ENCODE data around the gene DNAJC1.
"Not testable (repeated sequence)": the region's sequence is repeated elsewhere in the genome, so short reads cannot be mapped to it uniquely, and the experiment has no call there.

Gene DNAJC1

GRCh38 chr10:22003177-22003963 is at the start of gene DNAJC1:
TSS of gene DNAJC1 (minus strand) at chr10:22003730. CDS start at chr10:22003434, 296 bp downstream.
- DNase-seq (ENCODE audit: low spot score) = peak; percentile 95

GRCh38 chr10:22053048-22053447 is 49.5 kb upstream of the DNAJC1 start:
- DNase-seq (ENCODE audit: low spot score) = no peak

- no peak for DNase-seq (ENCODE audit: low spot score)
Measured at GRCh38 chr10:22049635-22050034, 46.1 kb upstream of the DNAJC1 start.

GRCh38 chr10:22047812-22048211 is 44.3 kb upstream of the DNAJC1 start:
- DNase-seq (ENCODE audit: low spot score) = no peak

- no peak for DNase-seq (ENCODE audit: low spot score)
Measured at GRCh38 chr10:22043327-22043633, 39.8 kb upstream of the DNAJC1 start.

- no peak for DNase-seq (ENCODE audit: low spot score)
Measured at GRCh38 chr10:22042557-22043326, 39.2 kb upstream of the DNAJC1 start.

- no peak for DNase-seq (ENCODE audit: low spot score)
Measured at GRCh38 chr10:22034333-22034732, 30.8 kb upstream of the DNAJC1 start.

- DNase-seq (ENCODE audit: low spot score) = not testable (repeated sequence)
Measured at GRCh38 chr10:22032268-22032667, 28.7 kb upstream of the DNAJC1 start.

- DNase-seq (ENCODE audit: low spot score) = no peak
Measured at GRCh38 chr10:22030421-22030820, 26.9 kb upstream of the DNAJC1 start.

GRCh38 chr10:22029445-22030236 is 26.1 kb upstream of the DNAJC1 start:
- DNase-seq (ENCODE audit: low spot score) = peak; percentile 20

GRCh38 chr10:22027364-22028238 is 24.1 kb upstream of the DNAJC1 start:
- DNase-seq (ENCODE audit: low spot score) = no peak

GRCh38 chr10:22026287-22026686 is 22.8 kb upstream of the DNAJC1 start:
- DNase-seq (ENCODE audit: low spot score) = no peak

- DNase-seq (ENCODE audit: low spot score) = no peak
Measured at GRCh38 chr10:22023508-22023907, 20.0 kb upstream of the DNAJC1 start.

GRCh38 chr10:22022257-22023032 is 18.9 kb upstream of the DNAJC1 start:
- peak; percentile 63 for DNase-seq (ENCODE audit: low spot score)

- not testable (repeated sequence) for DNase-seq (ENCODE audit: low spot score)
Measured at GRCh38 chr10:22021144-22021543, 17.6 kb upstream of the DNAJC1 start.

GRCh38 chr10:22017283-22018020 is 13.9 kb upstream of the DNAJC1 start:
- no peak for DNase-seq (ENCODE audit: low spot score)

- no peak for DNase-seq (ENCODE audit: low spot score)
Measured at GRCh38 chr10:22016046-22016705, 12.6 kb upstream of the DNAJC1 start.

GRCh38 chr10:22010973-22011408 is 7.5 kb upstream of the DNAJC1 start:
- peak; percentile 9 for DNase-seq (ENCODE audit: low spot score)

- no peak for DNase-seq (ENCODE audit: low spot score)
Measured at GRCh38 chr10:22010539-22010938, 7.0 kb upstream of the DNAJC1 start.
